CD4-positive, alpha-beta T cell treated with Interleukin-17A for 1 hour (primary cell): ENCODE data around the gene AFAP1.

ENCODE experiments used
- DNase-seq: peaks from one replicate; pipeline ENCODE4 v3.0.0-alpha.2; 2020

AFAP1 gene

DNA sequence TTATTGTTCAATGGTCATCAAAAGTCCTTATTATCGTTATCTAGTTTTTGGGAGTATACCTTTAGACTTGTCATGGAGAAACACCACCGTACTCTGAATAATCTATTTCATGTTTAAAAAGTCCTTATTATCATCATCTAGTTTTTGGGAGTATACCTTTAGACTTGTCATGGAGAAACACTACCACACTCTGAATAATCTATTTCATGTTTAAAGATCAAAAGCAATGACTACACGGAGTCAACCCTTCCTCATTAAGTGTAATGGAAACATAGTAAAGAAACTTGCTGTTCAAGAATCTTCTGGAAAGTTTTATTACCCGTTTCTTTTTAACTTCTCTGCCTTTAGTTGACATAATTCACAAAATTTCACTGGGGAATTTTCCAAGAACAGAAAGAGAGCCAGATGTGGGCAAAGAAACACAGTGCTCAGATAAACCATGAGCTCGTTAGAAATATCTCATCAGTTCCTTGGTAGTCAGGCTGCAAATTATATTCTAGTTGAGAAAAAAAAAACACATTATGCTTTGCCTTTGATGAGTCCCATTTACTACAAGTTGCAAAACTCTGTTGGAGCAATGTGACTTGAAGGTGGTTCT, 158.8 kb downstream of the AFAP1 start:
- no peak for DNase-seq

DNA sequence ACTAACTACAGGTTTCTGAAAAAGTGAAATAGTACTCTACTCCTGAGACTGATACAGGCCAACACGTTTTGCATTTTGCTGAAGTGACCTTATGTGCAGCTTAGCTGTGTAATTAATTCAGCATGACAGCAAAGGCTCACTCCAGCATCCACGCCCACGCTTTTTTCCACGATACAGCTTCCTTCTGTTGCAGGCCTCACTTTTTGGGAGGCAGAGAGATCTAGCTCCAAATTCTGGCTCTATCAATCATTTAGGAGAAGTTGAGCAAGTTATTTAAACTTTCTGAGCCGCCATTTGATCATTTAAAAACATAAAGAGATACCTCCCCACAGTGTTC, 160.3 kb downstream of the AFAP1 start:
- DNase-seq, result no peak

DNA sequence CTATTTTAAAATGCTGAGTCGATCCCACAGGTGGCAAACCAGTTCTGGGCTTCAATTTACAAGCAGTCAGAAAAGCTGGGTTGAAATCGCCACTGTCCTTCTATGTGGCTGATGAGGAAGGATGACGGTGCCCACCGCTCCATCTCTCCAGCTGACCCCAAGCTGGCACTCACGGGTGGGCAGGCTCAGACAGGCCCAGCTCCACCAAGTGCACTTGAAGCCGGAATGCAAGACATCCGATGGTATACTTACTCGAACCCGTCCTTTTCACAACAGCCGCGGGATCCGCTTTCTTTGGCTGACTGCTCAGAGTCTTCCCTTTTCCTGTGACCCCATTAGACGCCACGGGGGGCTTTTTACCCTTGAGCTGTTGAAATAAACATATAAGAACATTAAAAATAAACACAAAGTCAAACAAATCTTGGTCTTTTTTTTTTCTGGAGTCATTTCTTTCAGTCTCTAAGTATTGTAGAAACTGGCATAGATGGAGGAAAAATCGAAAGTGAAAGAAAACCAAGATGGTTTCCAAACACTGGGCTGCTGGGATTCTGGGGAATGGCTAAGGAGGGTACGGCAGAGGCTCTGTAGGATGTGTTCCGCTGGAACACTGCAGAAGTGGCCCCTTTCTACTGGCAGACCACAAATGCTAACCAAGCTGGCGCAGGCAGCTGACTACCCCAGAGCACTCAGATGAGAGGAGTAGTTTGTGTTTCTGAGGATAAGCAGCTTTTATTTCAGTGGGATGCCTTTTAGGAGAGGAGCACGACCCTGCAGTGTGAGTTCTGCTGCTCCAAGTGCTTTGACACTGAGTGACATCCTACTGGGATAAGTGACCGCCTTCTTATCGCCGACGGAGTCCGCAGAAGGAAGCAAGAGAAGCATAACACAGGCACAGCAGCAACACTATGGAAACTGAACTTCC, 160.9 kb downstream of the AFAP1 start:
- no peak for DNase-seq

DNA sequence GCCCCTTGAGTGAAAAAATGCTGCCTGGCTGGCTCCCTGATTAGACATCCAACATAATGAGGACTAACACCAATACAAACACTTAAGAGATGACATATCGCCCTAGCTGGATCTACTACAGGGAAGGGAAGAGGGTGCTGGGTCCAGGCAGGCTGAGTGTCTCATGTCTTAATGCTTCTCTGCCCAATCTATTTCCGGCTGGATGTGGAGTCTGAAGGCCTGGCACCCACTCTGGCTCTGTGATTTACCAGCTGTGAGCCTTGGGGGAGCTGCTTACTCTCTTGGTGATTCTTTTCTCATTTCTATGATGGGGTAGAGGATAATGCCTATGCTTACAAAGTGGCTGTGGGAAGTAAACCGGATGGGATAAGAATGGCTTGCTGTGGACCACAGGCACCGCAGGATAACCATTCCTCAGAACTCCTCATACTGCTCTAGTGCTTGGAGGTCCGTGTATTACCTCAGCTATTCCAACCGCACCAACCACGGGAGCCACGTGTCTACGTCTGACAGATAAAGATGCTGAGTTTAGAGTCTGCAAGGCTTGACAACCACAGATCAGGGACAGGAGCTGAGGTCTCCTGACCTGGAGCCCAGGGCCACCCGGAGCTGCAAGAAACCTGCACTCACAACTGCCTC, 161.7 kb downstream of the AFAP1 start:
- DNase-seq, result no peak

DNA sequence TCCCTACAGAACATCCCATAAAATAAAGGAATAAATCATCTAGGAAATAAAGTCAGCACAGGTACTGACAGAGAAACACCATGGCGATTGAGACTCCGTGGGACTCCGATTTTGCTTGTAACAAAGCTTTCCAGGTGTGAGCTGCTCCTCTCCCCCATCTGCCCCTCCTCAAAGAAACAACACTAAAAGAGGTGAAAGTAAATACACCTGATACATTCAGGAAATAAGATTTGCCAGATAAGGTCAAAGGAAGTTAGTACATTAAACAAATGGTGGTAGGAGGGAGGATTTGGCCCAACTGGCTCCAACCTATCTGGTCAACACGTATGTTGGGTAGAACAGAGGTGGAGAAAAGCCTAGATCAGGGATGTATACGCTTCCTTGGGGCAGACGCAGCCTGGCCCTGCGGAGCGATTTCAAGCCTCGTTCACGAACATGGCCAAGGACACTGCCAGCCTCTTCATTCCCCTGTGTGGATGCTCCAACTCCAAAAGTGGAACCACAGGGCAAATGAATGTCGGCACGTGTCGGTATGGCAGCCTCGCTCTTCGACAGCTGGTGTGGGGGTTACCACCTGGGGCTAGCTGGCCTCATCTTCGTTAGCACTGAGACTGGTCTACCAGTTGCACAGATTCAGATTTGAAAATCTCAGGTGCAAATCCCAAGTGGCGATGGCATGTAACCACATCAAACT, 162.5 kb downstream of the AFAP1 start:
- DNase-seq, result no peak

DNA sequence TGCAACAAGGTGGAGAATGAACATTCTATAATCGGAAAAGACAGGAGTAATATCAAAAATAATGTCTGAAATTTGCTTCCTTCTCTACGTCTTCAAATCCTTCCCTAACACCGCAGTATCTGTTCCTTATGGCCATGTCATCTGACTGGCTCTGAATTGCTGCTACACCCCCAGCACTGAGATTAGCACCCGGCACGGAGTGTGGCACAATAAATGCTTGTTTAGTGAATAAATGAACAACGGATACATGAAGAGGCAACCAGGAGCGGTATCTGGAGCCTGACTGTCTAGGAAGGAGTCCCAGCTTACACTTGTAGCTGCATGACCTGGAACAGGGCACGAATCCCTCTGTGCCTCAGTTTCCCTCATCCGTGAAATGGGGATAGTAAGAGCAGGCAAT, 164.3 kb downstream of the AFAP1 start:
- DNase-seq, result no peak

DNA sequence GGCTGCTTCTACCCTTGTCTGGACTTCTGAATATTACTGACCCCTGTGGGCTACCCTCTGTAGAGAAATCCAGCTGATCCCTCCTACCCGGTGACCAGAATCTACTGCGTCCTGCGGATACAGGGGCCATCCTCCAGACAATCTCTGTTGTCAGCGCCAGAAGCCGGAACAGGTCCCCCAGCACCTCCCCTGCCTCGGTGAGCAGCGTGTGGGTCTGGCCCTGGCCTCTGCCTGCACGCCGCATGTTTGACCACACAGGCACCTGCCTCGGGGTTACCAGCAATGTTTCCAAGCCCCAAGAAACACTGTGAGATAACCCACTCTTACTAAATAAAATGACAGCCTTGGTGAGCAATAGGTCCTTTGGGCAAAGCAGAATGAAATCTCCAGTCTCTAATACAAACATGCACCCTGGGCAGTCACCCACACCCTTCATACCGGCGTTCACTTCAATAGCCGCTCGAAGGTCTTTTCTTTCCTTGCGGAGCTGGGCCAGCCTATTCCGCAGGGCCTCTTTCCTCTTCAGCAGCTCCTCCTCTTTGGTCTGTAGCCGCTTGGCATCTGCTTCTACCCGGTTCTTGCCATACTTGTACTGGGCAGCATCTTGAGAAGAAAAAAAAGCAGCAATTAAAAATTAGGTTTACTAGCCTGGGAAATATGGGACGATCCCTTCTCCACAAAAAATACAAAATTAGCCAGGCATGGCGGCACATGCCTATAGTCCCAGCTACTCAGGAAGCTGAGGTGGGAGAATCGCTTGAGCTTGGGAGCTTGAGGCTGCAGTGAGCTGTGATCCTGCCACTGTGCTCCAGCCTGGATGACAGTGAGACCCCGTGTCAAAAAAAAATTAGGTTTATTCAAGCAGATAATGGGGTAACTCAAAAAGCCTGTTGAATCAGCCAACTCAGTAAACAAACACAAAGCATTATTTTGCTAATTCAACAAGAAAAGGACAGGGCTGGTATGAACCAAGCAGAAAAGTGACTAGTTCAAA, 165.1 kb downstream of the AFAP1 start:
- DNase-seq, result no peak

DNA sequence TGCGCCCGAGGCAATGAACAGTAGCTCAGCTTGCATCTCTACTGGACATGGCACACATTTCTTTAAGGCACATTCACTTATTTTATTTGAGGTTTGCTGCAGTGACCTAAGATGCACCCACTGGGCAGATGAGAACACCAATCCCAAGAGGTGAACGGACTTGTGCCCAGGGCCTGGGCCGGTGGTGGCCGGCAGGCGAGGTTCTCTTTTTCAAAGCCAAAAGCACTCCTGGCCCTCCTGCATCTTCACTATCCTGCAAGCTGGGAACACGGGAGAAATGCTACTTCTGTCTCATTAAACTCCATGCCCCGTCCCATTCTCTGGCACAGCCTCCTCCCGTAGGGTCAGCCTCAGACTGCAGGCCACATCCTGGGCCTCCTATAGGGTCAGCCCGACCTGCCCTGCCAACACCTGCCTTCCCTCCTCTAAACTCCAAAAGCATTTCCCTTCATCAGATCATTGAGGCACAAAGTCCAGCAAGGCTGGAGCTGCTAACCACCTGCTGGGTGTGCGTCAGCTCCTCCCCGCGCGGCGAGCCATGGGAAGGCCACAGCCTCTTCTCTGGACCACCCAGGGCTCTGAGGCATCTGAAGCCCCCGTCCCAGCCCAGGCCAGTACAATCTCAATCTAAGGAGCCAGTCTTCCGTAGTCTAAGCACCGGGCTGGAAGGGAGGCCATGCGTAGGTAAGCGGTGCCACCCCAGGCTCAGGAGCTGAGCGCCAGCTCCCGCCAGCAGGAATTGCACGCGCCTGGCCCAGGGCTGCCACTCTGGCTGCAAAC, 166.1 kb downstream of the AFAP1 start:
- DNase-seq, result no peak

DNA sequence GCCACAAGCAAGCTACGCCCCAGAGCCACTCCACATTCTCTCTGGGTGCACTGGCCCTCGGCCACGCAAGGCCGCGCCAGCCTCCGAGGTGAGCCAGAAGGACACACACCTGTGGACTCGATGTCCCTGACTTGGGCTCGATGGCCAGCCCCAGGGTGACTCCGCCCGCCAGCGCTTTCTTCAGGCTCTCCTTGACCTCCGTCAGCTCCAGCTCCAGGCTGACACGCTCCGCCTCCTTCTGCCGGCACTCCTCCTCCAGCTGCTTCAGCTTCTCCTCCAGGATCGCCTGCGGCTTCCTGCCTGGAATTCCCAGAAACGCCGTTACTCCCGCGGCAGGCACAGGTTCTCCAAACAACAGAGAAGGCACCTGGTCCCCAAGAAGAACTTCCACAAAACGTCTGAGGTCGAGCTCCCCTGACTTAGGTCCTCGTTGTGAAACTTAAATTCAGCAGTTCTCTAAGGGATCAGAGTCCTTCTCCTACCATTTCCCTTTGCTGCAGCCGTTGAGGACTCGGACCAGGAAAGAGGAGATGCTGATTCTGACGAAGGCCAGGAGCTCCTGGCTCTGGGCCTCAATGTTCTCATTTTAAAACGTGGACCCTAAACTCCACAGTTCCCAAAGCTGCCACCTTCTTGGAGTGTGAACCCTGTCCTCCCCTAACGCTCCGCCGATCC, 166.8 kb downstream of the AFAP1 start:
- no peak for DNase-seq

DNA sequence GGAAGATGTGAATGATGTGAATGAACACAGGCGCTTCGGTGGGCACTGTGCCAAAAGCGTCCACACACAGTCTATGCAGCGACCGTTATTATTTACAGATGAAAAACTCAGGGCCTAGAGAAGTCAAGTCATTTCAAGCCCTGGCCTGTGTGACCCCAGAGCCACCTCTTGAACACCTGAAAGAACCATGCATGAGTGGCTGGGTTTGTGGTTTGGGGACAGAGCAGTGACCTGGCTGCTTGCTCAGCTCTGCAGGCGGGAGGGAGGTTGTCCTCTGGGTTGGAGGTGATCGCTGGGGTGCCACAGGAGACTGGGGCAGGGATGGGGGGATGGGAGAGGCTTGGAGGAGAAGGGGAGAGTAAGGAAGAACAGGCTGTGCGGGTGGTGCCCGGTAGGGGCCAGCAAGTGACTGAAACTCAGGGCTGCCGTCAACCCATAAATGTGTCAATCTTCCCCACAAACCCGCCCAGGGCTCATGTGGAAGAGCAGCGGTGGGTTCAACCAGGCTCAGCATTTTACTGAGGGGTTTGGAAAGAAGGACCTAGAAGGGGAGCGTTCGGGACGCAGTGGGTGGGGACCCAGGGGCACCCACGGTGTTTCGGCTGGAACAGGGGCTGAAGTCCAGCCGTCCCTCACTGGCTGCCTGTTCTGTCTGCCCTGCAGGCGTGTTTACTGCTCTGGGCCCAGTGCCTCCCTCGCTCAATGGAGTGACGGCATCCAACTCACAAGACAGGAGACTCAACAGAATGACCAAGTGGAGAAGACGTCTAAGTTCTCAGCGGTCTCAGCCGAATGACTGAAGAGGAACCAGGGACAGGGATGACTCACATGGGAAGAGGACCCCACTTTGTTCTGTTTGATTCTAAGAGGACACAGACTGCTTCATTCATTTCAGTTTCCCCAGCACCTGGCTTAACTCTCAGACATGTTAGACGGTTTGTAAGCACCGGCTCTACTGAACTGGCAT, 167.8 kb downstream of the AFAP1 start:
- no peak for DNase-seq

DNA sequence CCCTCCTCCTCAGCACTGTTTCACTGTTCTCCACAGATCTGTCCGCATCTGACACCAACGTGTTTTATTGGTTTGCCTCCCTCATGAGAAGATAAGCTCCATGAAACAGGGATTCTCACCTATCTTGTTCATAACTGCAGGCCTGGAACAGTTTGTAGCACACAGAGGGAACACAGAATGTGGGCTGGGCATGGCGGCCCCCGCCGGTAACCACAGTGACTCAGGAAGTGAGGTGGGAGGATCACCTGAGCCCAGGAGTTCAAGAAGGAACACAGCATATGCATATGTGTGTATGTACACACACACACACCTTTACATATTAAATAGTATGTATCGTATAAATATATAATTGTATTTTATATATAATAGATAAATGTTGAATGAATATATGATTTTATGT, 168.6 kb downstream of the AFAP1 start:
- DNase-seq, result peak; percentile 49

DNA sequence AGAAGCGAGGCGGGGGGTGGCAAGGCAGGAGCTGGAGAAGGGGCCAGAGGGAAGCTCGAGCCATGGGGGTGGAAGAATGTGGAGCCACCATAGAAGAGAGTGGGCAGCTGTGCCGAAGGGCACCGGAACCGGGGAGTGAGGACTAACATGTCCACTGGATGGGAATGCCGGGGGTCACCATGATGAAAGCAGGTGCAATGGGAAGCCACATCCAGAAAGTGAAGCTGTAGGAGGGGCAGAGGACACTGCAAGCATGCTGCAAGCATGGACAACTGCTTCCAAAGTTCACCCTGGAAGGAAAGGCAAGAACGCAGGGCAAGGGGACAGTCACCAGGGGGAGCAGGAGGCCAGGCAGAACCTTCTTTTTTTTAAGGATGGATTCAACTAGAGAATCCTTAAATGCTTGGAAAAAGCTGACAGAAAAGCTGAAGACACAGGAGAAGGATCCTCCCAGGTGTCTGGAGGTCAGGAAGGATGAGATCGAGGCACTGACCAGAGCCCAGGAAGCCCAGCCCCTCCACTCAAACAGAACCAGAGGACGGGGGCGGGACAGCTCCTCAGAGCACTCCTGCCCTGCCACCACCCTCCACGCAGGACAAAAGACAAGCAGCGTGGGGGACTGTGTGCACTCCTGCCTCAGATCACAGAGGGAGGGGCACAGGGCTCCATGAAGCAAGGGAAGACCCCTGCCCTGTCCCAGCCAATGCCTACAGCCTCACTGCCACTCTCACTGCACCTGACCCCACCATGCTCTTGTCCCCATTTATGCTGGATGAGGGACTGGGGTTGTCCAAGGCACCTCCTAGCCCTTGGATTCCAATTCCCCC, 169.2 kb downstream of the AFAP1 start:
- DNase-seq, result peak; percentile 25

DNA sequence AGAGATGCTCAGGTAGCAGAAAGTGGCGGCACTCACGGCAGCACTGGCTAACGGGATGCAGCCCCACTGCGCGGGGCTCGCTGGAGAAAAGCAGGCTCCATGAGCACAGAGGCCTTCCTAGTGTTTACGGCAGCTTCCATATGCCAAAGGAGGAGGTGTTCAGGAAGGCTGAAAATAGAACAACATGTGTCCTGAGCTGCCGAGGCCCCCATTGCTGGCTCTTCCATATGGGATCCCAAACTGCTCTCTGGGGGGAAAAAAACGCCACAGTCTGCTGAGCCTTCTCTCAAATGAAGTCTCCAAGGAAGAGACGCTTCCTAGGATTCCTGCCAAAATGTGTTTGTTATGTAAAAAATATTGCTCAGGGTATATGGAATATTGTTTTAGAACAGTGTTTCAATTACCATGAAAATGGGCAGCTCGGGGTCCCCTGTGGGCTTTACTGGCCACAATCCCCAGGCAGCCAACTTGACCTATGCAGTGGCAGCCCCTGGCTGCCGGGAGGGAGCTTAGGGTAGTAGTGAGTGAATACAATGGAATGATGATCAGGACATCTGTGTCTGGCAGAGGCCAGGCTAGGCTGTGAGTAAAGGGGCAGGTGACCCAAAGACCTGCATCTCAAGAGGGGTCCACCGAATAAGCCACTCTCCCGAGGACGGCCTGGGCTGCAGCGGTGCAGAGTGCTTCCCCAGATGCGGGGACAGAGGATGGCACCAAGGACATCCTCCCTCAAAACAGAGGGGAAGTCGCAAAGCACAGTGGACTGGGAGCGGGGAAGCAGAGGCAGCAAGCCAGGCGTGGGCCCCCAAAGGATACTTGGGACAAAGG, 170.1 kb downstream of the AFAP1 start:
- DNase-seq, result no peak

DNA sequence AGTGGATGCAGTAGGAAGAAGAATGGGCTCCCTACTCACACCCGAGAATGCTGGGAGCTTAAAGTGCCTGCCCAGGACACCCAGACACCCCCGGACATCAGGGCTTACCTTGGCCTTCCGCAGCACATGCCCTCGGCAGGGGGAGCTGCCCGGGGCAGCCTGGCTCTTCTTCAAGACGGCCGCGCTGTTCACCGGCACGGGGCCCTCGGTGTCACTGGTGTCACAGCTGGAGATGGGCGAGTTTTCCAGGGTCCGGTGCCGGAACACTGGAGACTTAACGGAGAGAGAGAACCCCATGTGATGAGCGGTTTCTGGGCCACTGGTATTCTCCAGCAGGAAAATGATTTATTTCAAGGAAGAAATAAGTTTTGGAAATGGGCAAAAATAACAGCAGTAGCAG, 170.9 kb downstream of the AFAP1 start:
- no peak for DNase-seq

DNA sequence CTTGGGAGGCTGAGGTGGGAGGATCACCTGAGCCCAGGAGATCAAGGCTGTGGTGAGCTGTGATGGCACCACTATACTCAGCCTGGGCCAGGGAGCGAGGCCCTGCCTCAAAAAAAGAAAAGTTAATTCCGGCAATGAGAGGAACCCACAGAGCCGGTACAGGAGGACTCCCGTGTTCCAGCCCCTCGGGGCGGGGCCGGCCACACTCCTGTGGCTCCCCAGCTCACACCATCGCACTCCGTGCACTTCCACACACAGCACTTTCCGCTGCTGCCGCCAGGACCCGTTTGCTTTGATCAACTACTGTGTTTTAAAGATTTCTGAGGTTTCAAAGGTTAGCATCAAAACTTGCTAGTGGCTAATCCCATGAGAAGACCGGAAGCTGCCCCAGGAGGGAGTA, 171.7 kb downstream of the AFAP1 start:
- DNase-seq, result no peak

DNA sequence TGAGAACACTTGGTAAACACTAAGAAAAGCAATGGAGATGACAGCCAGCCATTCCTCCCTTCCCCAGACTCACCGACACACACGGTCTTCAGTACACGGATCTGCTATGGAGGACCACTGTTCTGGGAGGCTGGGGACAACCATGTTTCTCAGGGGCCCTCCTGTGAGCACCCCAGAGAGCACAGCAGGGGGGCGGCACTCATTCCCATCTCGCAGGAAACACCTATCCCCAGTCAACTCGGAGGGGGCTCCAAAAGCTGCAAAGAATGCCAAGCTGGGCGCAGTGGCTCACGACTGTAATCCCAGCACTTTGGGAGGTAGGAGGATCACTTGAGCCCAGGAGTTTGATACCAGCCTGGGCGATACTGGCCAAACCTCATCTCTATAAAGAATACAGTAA, 172.1 kb downstream of the AFAP1 start:
- DNase-seq, result no peak

DNA sequence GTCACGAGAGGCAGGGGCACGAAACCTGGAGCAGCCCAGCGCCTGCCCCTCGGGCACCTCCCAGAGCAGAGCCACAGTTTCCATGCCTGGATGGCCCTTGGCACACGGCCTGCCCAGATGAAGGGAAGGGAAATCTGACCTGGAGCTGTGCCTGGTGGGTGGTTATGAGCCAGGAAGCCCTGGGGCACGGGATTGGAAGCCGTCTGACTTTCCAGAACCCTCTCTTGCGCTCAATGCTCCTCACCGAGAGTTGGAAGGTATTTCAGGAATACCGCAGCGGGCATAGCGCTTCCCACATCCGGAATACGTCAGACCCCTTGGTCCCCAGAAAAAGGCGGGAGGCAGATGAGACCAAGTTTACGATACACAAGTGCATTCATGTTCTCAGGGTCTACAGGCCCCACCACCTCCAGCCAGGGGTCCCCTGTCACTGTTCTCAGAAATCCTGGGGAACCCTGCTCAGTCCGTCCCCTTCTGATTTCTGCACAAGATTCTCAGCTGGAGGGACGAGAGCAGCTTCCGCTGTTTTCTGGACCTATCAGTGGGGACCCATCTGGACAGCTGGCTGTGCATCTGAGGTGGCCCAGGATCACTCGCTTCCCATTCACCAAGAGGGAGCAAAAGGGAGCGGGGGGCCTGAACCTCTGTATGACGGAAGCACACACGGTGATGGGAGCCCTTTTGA, 172.9 kb downstream of the AFAP1 start:
- DNase-seq, result no peak
